Activated T-cell treated with anti-CD3 and anti-CD28 coated beads, Interleukin-2, amount 50 U/mL, for 72 hours (primary cell): ENCODE data around the gene XDH. TPM values are rescaled to one million over a fixed set of nuclear protein-coding genes. Genes with fewer than 3 reads are reported as not detected.

ENCODE experiments used
- ATAC-seq, 2 donors: fragments of 150-1000 bp; cut with Tn5 transposase; replicated peaks in 1 of 2; 2 replicates each; pipeline ENCODE4 v1.10.0; 2021; ENCODE audit warnings: moderate library complexity in 2 of 2, mild to moderate bottlenecking in 1 of 2
- DNase-seq, 2 donors: peaks; one replicate each; pipeline ENCODE4 v3.0.0; 2021 to 2022; ENCODE audit warnings: mixed read lengths in 1 of 2
- H3K27ac Mint-ChIP-seq: one replicate; pipeline ENCODE4 v1.8.0; 2022; ENCODE audit warnings: mild to moderate bottlenecking, moderate library complexity, mixed read lengths
- H3K27me3 Mint-ChIP-seq: one replicate; pipeline ENCODE4 v1.8.0; 2022; ENCODE audit warnings: low read depth, mixed read lengths
- H3K36me3 Mint-ChIP-seq, 2 donors: one replicate each; pipeline ENCODE4 v1.8.0; 2022; ENCODE audit warnings: mixed read lengths in 2 of 2, mild to moderate bottlenecking in 1 of 2; ENCODE audit not compliant: insufficient read depth in 2 of 2
- H3K4me1 Mint-ChIP-seq: one replicate; pipeline ENCODE4 v1.8.0; 2022; ENCODE audit warnings: low read depth, mixed read lengths
- H3K4me3 Mint-ChIP-seq, 2 donors: one replicate each; pipeline ENCODE4 v1.8.0; 2022; ENCODE audit warnings: mild to moderate bottlenecking in 2 of 2, mixed read lengths in 2 of 2, moderate library complexity in 2 of 2
- H3K9me3 Mint-ChIP-seq, 2 donors: one replicate each; pipeline ENCODE4 v1.8.0; 2022; ENCODE audit warnings: mixed read lengths in 2 of 2
- total RNA-seq, 2 donors: library from RNA; stranded (reverse); gene quantifications; one replicate each; pipeline ENCODE4 v1.2.3, GENCODE V29; 2022

XDH gene
- under 1 TPM; 0.07 TPM for total RNA-seq

GRCh38 chr2:31414601-31415241 is at the start of gene XDH:
Gene XDH, minus strand, starts transcription at chr2:31414742. Its CDS starts 76 bp downstream, at chr2:31414666.
- Mint-ChIP-seq H3K27ac (no peak within 1 kb of the TSS), H3K4me3 (no peak within 1 kb of the TSS)

GRCh38 chr2:31457651-31458050 is 43.1 kb upstream of the XDH start:
- no peak overlapping the region for H3K4me3 Mint-ChIP-seq
- DNase-seq, result no peak
- peaks cover 28% of the 10 kb centered on the region for H3K27me3 Mint-ChIP-seq
- no peak overlapping the region for H3K27ac Mint-ChIP-seq
- no peak for ATAC-seq
- H3K36me3 Mint-ChIP-seq, result peaks cover 0 to 1% of the 10 kb centered on the region in 2 donors
- H3K4me1 Mint-ChIP-seq, result no peaks in the 10 kb centered on the region
- H3K9me3 Mint-ChIP-seq, result peaks cover 0 to 1% of the 10 kb centered on the region in 2 donors

More at GRCh38 chr2:31414601-31415241, at the start of gene XDH:
- no peak for DNase-seq
- Mint-ChIP-seq H3K36me3 (peaks cover 4 to 5% of the 10 kb centered on the region in 2 donors), H3K27me3 (no peaks in the 10 kb centered on the region), H3K9me3 (peaks cover 5 to 8% of the 10 kb centered on the region in 2 donors), H3K4me1 (peaks cover 7% of the 10 kb centered on the region)
- ATAC-seq, result peak; percentile 50 to 79

GRCh38 chr2:31446848-31447247 is 32.3 kb upstream of the XDH start:
- Mint-ChIP-seq H3K4me3 (no peak overlapping the region), H3K36me3 (peaks cover 0 to 6% of the 10 kb centered on the region in 2 donors), H3K4me1 (no peaks in the 10 kb centered on the region), H3K27ac (no peak overlapping the region), H3K9me3 (peaks cover 6 to 11% of the 10 kb centered on the region in 2 donors), H3K27me3 (peaks cover 13% of the 10 kb centered on the region)
- ATAC-seq (no peak), DNase-seq (no peak)

GRCh38 chr2:31442376-31442775 is 27.8 kb upstream of the XDH start:
- Mint-ChIP-seq H3K36me3 (no peaks in the 10 kb centered on the region), H3K27ac (no peak overlapping the region), H3K9me3 (peaks cover 3 to 5% of the 10 kb centered on the region in 2 donors), H3K27me3 (peaks cover 7% of the 10 kb centered on the region), H3K4me3 (no peak overlapping the region), H3K4me1 (no peaks in the 10 kb centered on the region)
- no peak for DNase-seq
- no peak for ATAC-seq

GRCh38 chr2:31440764-31441163 is 26.2 kb upstream of the XDH start:
- Mint-ChIP-seq H3K4me1 (no peaks in the 10 kb centered on the region), H3K9me3 (peaks cover 3 to 5% of the 10 kb centered on the region in 2 donors), H3K36me3 (no peaks in the 10 kb centered on the region), H3K27ac (no peak overlapping the region), H3K4me3 (no peak overlapping the region), H3K27me3 (no peaks in the 10 kb centered on the region)
- DNase-seq, result no peak
- no peak for ATAC-seq

GRCh38 chr2:31434911-31435310 is 20.4 kb upstream of the XDH start:
- no peak overlapping the region for H3K27ac Mint-ChIP-seq
- no peaks in the 10 kb centered on the region for H3K9me3 Mint-ChIP-seq
- no peak overlapping the region for H3K4me3 Mint-ChIP-seq
- DNase-seq (no peak), ATAC-seq (no peak)
- H3K36me3 Mint-ChIP-seq, result no peaks in the 10 kb centered on the region
- peaks cover 8% of the 10 kb centered on the region for H3K4me1 Mint-ChIP-seq
- H3K27me3 Mint-ChIP-seq, result peaks cover 6% of the 10 kb centered on the region

GRCh38 chr2:31433541-31433940 is 19.0 kb upstream of the XDH start:
- H3K4me3 Mint-ChIP-seq, result no peak overlapping the region
- ATAC-seq, result no peak
- H3K9me3 Mint-ChIP-seq, result no peaks in the 10 kb centered on the region
- no peak overlapping the region for H3K27ac Mint-ChIP-seq
- H3K36me3 Mint-ChIP-seq, result no peaks in the 10 kb centered on the region
- peaks cover 17% of the 10 kb centered on the region for H3K4me1 Mint-ChIP-seq
- DNase-seq, result no peak
- H3K27me3 Mint-ChIP-seq, result peaks cover 19% of the 10 kb centered on the region

GRCh38 chr2:31430439-31431165 is 16.1 kb upstream of the XDH start:
- Mint-ChIP-seq H3K27me3 (peaks cover 39% of the 10 kb centered on the region), H3K4me3 (no peak overlapping the region), H3K27ac (no peak overlapping the region), H3K9me3 (no peaks in the 10 kb centered on the region), H3K36me3 (no peaks in the 10 kb centered on the region), H3K4me1 (peaks cover 17% of the 10 kb centered on the region)
- no peak for DNase-seq
- peak; percentile 34 to 43 for ATAC-seq

- no peaks in the 10 kb centered on the region for H3K36me3 Mint-ChIP-seq
- DNase-seq (peak; percentile 66 to 70), ATAC-seq (peak; percentile 92 to 96)
- H3K27ac Mint-ChIP-seq, result no peak overlapping the region
- H3K4me1 Mint-ChIP-seq, result peaks cover 17% of the 10 kb centered on the region
- peaks cover 0 to 2% of the 10 kb centered on the region in 2 donors for H3K9me3 Mint-ChIP-seq
- H3K27me3 Mint-ChIP-seq, result peaks cover 45% of the 10 kb centered on the region
- peak overlapping the region; percentile 11 to 45 for H3K4me3 Mint-ChIP-seq
These were observed 15.4 kb upstream of the XDH start for GRCh38 chr2:31429759-31430438.

GRCh38 chr2:31429040-31429439 is 14.5 kb upstream of the XDH start:
- DNase-seq, result no peak
- Mint-ChIP-seq H3K27me3 (peaks cover 49% of the 10 kb centered on the region), H3K27ac (no peak overlapping the region), H3K36me3 (no peaks in the 10 kb centered on the region), H3K4me1 (peaks cover 17% of the 10 kb centered on the region), H3K9me3 (peaks cover 2% of the 10 kb centered on the region in 2 donors), H3K4me3 (no peak overlapping the region)
- ATAC-seq, result no peak

GRCh38 chr2:31428001-31428418 is 13.5 kb upstream of the XDH start:
- DNase-seq (peak in 1 of 2 donors; percentile 3), ATAC-seq (no peak)
- Mint-ChIP-seq H3K36me3 (no peaks in the 10 kb centered on the region), H3K27me3 (peaks cover 51% of the 10 kb centered on the region), H3K4me1 (peaks cover 17% of the 10 kb centered on the region), H3K4me3 (no peak overlapping the region), H3K27ac (no peak overlapping the region), H3K9me3 (peaks cover 2% of the 10 kb centered on the region in 2 donors)

GRCh38 chr2:31426096-31426495 is 11.6 kb upstream of the XDH start:
- Mint-ChIP-seq H3K27me3 (peaks cover 47% of the 10 kb centered on the region), H3K4me3 (no peak overlapping the region), H3K9me3 (peaks cover 2% of the 10 kb centered on the region in 2 donors), H3K4me1 (peaks cover 17% of the 10 kb centered on the region), H3K27ac (no peak overlapping the region), H3K36me3 (peaks cover 0 to 1% of the 10 kb centered on the region in 2 donors)
- ATAC-seq, result no peak
- DNase-seq, result no peak

- peaks cover 5% of the 10 kb centered on the region in 2 donors for H3K36me3 Mint-ChIP-seq
- ATAC-seq (no peak), DNase-seq (no peak)
These were observed 7.1 kb upstream of the XDH start for GRCh38 chr2:31421634-31422033.

More at GRCh38 chr2:31421634-31422033, 7.1 kb upstream of the XDH start:
- H3K4me3 Mint-ChIP-seq, result no peak overlapping the region
- H3K27me3 Mint-ChIP-seq, result peaks cover 21% of the 10 kb centered on the region
- H3K27ac Mint-ChIP-seq, result no peak overlapping the region
- H3K9me3 Mint-ChIP-seq, result peaks cover 7 to 10% of the 10 kb centered on the region in 2 donors
- no peaks in the 10 kb centered on the region for H3K4me1 Mint-ChIP-seq
